Measurements from ENCODE around the gene ITIH1. TPM values are rescaled to one million over a fixed set of nuclear protein-coding genes. Genes with fewer than 3 reads are reported as not detected.

Gene ITIH1
- total and polyA plus RNA-seq, 2 donors (not counting 3 experiments of a cell fraction or from before 2014, with no cell fraction given), result not detected

DNA sequence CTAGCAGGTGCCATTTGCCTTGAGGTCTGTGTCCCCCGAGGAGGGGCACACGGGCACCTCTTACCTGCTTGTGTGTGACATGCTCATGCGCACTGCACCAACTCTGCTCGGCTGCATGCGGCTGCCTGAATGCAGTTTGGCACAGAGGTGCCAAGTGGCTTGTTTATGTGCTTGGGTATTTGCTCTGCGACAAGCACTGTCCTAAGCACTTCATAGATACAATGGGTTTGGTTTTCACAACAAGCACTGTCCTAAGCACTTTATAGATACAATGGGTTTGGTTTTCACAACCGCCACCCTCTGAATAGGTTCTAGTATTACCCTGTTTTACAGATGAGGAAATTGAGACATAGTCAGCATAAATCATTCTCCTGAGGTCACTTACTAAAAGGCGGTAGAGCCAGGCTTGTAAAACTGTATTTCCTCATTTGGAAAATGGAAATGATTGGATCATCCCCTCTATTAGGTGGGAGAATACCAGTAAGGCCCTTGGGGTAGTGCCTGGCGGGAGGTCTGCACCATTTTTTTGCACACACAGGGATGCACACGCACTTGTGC, 52.6 kb downstream of the ITIH1 start:
- Histone ChIP-seq H3K9me3 (replicated peaks; ENCODE audit: control insufficient read depth, insufficient read depth, low read length) (no peaks in the 10 kb centered on the region), H3K27me3 (ENCODE audit: control insufficient read depth in 2 of 2, insufficient read depth in 2 of 2, low read length in 2 of 2) (no peaks in the 10 kb centered on the region), H3K4me1 (ENCODE audit: control insufficient read depth, extremely low read depth, insufficient read depth, low read length) (peaks cover 6% of the 10 kb centered on the region), H3K9me1 (replicated peaks; ENCODE audit: control insufficient read depth, extremely low read depth, insufficient read depth, low read length) (no peaks in the 10 kb centered on the region), H3K4me3 (replicated peaks in 1 of 3; ENCODE audit: insufficient read depth in 1 of 3, low read depth in 1 of 3, low read length in 3 of 3) (no peak overlapping the region), H4K20me1 (replicated peaks; ENCODE audit: control insufficient read depth, extremely low read depth, insufficient read depth, low read length) (no peaks in the 10 kb centered on the region), H3K27ac (ENCODE audit: insufficient read depth, low read depth, low read length) (no peak overlapping the region), H3K36me3 (ENCODE audit: control insufficient read depth in 2 of 2, extremely low read depth in 1 of 2, insufficient read depth in 2 of 2, low read length in 2 of 2) (no peaks in the 10 kb centered on the region), H2AFZ (ENCODE audit: low read depth, low read length) (no peak overlapping the region), H3K9ac (replicated peaks; ENCODE audit: extremely low read depth, insufficient read depth, low read length) (no peak overlapping the region), H3K4me2 (ENCODE audit: insufficient read depth, low read length) (no peak overlapping the region), H3K79me2 (ENCODE audit: control insufficient read depth, insufficient read depth, low read length) (no peaks in the 10 kb centered on the region)
- TF ChIP-seq JUN (IDR thresholded peaks at IDR 0.05; ENCODE audit: borderline replicate concordance, insufficient read depth, insufficient read length, low read depth), result no peak
- BruUV-seq (replicated peaks), result no TSS peak
- no peak for DNase-seq (ENCODE audit: low read depth, low spot score)
- intact Hi-C loops (cut with micrococcal nuclease) (no loop called here), dilution Hi-C loops (cut with MboI; ENCODE audit: extremely low pct_ligation_motif_present, low sequenced_read_pairs) (no loop called here)
- ChIA-PET CTCF (interaction anchor here (0.7 to 2.4 kb wide), 4 partner anchors 9 to 31 kb away, joined by 3 to 12 read pairs (median 4); no protein-coding TSS in a partner anchor), POLR2A (no interaction called here)
- FAIRE-seq, result no peak

GRCh38 chr3:52830535-52831258, 53.3 kb downstream of the ITIH1 start, which contains the start of gene ITIH4:
Gene ITIH4, minus strand, starts transcription at chr3:52830672. Its CDS starts 30 bp downstream, at chr3:52830642.
- no peak for TF ChIP-seq CTCF (IDR thresholded peaks at IDR 0.05; ENCODE audit: extremely low read depth in 1 of 2, insufficient read depth in 1 of 2, low read depth in 1 of 2, low read length in 2 of 2)
- TF ChIP-seq JUN (IDR thresholded peaks at IDR 0.05; ENCODE audit: borderline replicate concordance, insufficient read depth, insufficient read length, low read depth), result no peak
- TF ChIP-seq POLR2AphosphoS5 (IDR thresholded peaks at IDR 0.05; ENCODE audit: insufficient read depth, low read depth, low read length), result no peak
- no peak for TF ChIP-seq EZH2 (IDR thresholded peaks at IDR 0.05; ENCODE audit: borderline replicate concordance, low read depth, low read length, severe bottlenecking)
- no peak for TF ChIP-seq GATA2 (IDR thresholded peaks at IDR 0.05; ENCODE audit: insufficient read depth, insufficient read length, low read depth, low read length)
- no peak for TF ChIP-seq MAX (IDR thresholded peaks at IDR 0.05; ENCODE audit: insufficient read depth, insufficient read length)
- TF ChIP-seq POLR2A (IDR thresholded peaks at IDR 0.05; ENCODE audit: low read depth, low read length), result no peak
- no peak for TF ChIP-seq MYC (IDR thresholded peaks at IDR 0.05; ENCODE audit: low read depth, low read length)
- no peak for TF ChIP-seq FOS (IDR thresholded peaks at IDR 0.05; ENCODE audit: borderline replicate concordance, insufficient read depth, low read length)

More at GRCh38 chr3:52830535-52831258, 53.3 kb downstream of the ITIH1 start, which contains the start of gene ITIH4:
- no peaks in the 10 kb centered on the region for H3K36me3 ChIP-seq (ENCODE audit: control insufficient read depth in 2 of 2, extremely low read depth in 1 of 2, insufficient read depth in 2 of 2, low read length in 2 of 2)
- POLR2A ChIA-PET, result no interaction called here
- DNase-seq (ENCODE audit: low read depth, low spot score) (no peak), FAIRE-seq (no peak)
- no peak within 1 kb of the TSS for H3K4me2 ChIP-seq (ENCODE audit: insufficient read depth, low read length)
- CTCF ChIA-PET, result interaction anchor here (0.9 to 2.4 kb wide), 3 partner anchors 10 to 15 kb away, joined by 3 to 12 read pairs (median 4); no protein-coding TSS in a partner anchor
- no peaks in the 10 kb centered on the region for H4K20me1 ChIP-seq (replicated peaks; ENCODE audit: control insufficient read depth, extremely low read depth, insufficient read depth, low read length)
- H3K9ac ChIP-seq (replicated peaks; ENCODE audit: extremely low read depth, insufficient read depth, low read length), result no peak within 1 kb of the TSS
- H3K4me1 ChIP-seq (ENCODE audit: control insufficient read depth, extremely low read depth, insufficient read depth, low read length), result peaks cover 6% of the 10 kb centered on the region
- no peaks in the 10 kb centered on the region for H3K9me1 ChIP-seq (replicated peaks; ENCODE audit: control insufficient read depth, extremely low read depth, insufficient read depth, low read length)
- intact Hi-C loops (cut with micrococcal nuclease), result no loop called here
- no TSS peak for BruUV-seq (replicated peaks)
- H3K4me3 ChIP-seq (replicated peaks in 1 of 3; ENCODE audit: insufficient read depth in 1 of 3, low read depth in 1 of 3, low read length in 3 of 3), result no peak within 1 kb of the TSS
- H3K9me3 ChIP-seq (replicated peaks; ENCODE audit: control insufficient read depth, insufficient read depth, low read length), result no peaks in the 10 kb centered on the region
- no peak within 1 kb of the TSS for H3K27ac ChIP-seq (ENCODE audit: insufficient read depth, low read depth, low read length)
- dilution Hi-C loops (cut with MboI; ENCODE audit: extremely low pct_ligation_motif_present, low sequenced_read_pairs), result no loop called here
- no peaks in the 10 kb centered on the region for H3K27me3 ChIP-seq (ENCODE audit: control insufficient read depth in 2 of 2, insufficient read depth in 2 of 2, low read length in 2 of 2)
- H2AFZ ChIP-seq (ENCODE audit: low read depth, low read length), result no peak within 1 kb of the TSS
- H3K79me2 ChIP-seq (ENCODE audit: control insufficient read depth, insufficient read depth, low read length), result no peaks in the 10 kb centered on the region

Data from endothelial cell of umbilical vein (primary cell).